ENCODE results near the gene RPE. TPM values are rescaled to one million over a fixed set of nuclear protein-coding genes. Genes with fewer than 3 reads are reported as not detected.

Gene RPE
- total and polyA plus RNA-seq, 10 of the 15 experiments (the other 5 are each of a cell fraction or from before 2014, with no cell fraction given) = 41.5 to 75.3 (median 46.8) TPM

GRCh38 chr2:209956271-209956670 is 46.2 kb upstream of the RPE start (continued):
- TF ChIP-seq IRF5 (IDR thresholded peaks at IDR 0.05; ENCODE audit: borderline replicate concordance) (no peak), PBX3 (IDR thresholded peaks at IDR 0.05; ENCODE audit: insufficient replicate concordance, low read depth, low read length) (no peak), EP300 (IDR thresholded peaks at IDR 0.05; ENCODE audit: borderline replicate concordance in 1 of 2, control insufficient read depth in 1 of 2, low read depth in 2 of 2, low read length in 2 of 2) (no peak), ELK1 (IDR thresholded peaks at IDR 0.05; ENCODE audit: low read depth, low read length) (no peak), JUND (IDR thresholded peaks at IDR 0.05; ENCODE audit: low read depth, low read length) (no peak)

- H3K36me3 ChIP-seq (ENCODE audit: control insufficient read depth in 2 of 2, insufficient read depth in 2 of 2, low read length in 1 of 2) = no peaks in the 10 kb centered on the region
- 33% methylated on average over 2 of the region's 2 CpGs for WGBS (ENCODE audit: insufficient coverage, insufficient replicate concordance, low lambda C conversion rate, missing lambda C conversion rate)
- ChIA-PET CTCF (interaction anchor here (1.3 to 2.1 kb wide), 4 partner anchors 15 to 624 kb away, joined by 4 to 8 read pairs (median 8); no protein-coding TSS in a partner anchor), RAD21 (ENCODE audit: unreplicated experiment) (no interaction called here), SMC1A (ENCODE audit: uncharacterized antibody, unreplicated experiment) (interaction anchor here (1.3 kb wide), 2 partner anchors 20 to 623 kb away, joined by 3 to 5 read pairs; no protein-coding TSS in a partner anchor), POLR2A (no interaction called here)
- no peaks in the 10 kb centered on the region; the same call in 1 of the 2 replicates for H4K20me1 ChIP-seq (ENCODE audit: control insufficient read depth, insufficient read depth)
- ATAC-seq = no peak
- no peak overlapping the region for H3K4me3 ChIP-seq
- no peak for DNase-seq (ENCODE audit: low read depth, low spot score)
- H3K4me2 ChIP-seq (ENCODE audit: control insufficient read depth, insufficient read depth) = no peak overlapping the region
- intact Hi-C loops (cut with micrococcal nuclease; ENCODE audit: unreplicated experiment) (no loop called here), in situ Hi-C loops (cut with MboI) (no loop called here)
- H3K4me1 ChIP-seq (ENCODE audit: control insufficient read depth, insufficient read depth, low read length) = no peaks in the 10 kb centered on the region
- no peak overlapping the region for H3K9ac ChIP-seq (ENCODE audit: control insufficient read depth, insufficient read depth, low read length)
- H3K27ac ChIP-seq (ENCODE audit: control insufficient read depth, insufficient read depth) = no peak overlapping the region
- H3K79me2 ChIP-seq (ENCODE audit: control insufficient read depth, insufficient read depth, low read length) = no peaks in the 10 kb centered on the region
- no TSS peak for BruUV-seq (replicated peaks)
- FAIRE-seq = no peak
- no peaks in the 10 kb centered on the region for H3K9me3 ChIP-seq (replicated peaks; ENCODE audit: control insufficient read depth, insufficient read depth, low read length)
- H2AFZ ChIP-seq (ENCODE audit: control insufficient read depth, low read depth, low read length) = no peak overlapping the region
- no peak for TF ChIP-seq HSF1 (IDR thresholded peaks at IDR 0.05; ENCODE audit: low read depth, low read length)
- no peak for TF ChIP-seq SMAD5 (IDR thresholded peaks at IDR 0.05; ENCODE audit: low read depth)
- no peak for TF ChIP-seq RUNX3 (IDR thresholded peaks at IDR 0.05; ENCODE audit: low read length)
- no peak for TF ChIP-seq ZNF217 (IDR thresholded peaks at IDR 0.05)
- no peak for TF ChIP-seq SUPT20H (IDR thresholded peaks at IDR 0.05; ENCODE audit: borderline replicate concordance, control insufficient read depth, low read depth, low read length)
- TF ChIP-seq SMC3 (IDR thresholded peaks at IDR 0.05; ENCODE audit: borderline replicate concordance, low read length) = no peak
- TF ChIP-seq TCF12 (IDR thresholded peaks at IDR 0.05; ENCODE audit: low read depth, low read length) = no peak
- TF ChIP-seq NRF1 (conservative IDR thresholded peaks at IDR 0.05; ENCODE audit: low read depth, low read length) = no peak
- TF ChIP-seq CBFB (IDR thresholded peaks at IDR 0.05; ENCODE audit: low read depth) = no peak
- TF ChIP-seq POLR2AphosphoS5 (IDR thresholded peaks at IDR 0.05; ENCODE audit: low read length) = no peak
- no peaks in the 10 kb centered on the region; a peak in 1 of 4 replicates for H3K27me3 ChIP-seq (replicated peaks in 1 of 2; ENCODE audit: control insufficient read depth in 2 of 2, insufficient read depth in 2 of 2, low read length in 1 of 2)
These were observed 44.4 kb upstream of the RPE start for GRCh38 chr2:209958016-209958415.

Measured in GM12878 (cell line).